ENCODE results near the gene FBXW5. TPM values are rescaled to one million over a fixed set of nuclear protein-coding genes. Genes with fewer than 3 reads are reported as not detected.

The FBXW5 gene
- total and polyA plus RNA-seq, 2 donors (not counting 3 experiments of a cell fraction or from before 2014, with no cell fraction given) = 97.3 to 151 TPM

GRCh38 chr9:136988872-136989271 is 44.3 kb upstream of the FBXW5 start:
- Histone ChIP-seq H3K4me1 (ENCODE audit: control insufficient read depth, extremely low read depth, insufficient read depth, low read length) (peaks cover 7% of the 10 kb centered on the region), H3K27me3 (ENCODE audit: control insufficient read depth in 2 of 2, insufficient read depth in 2 of 2, low read length in 2 of 2) (peaks cover 3 to 10% of the 10 kb centered on the region in 2 experiments), H2AFZ (ENCODE audit: low read depth, low read length) (no peak overlapping the region), H3K36me3 (ENCODE audit: control insufficient read depth in 2 of 2, extremely low read depth in 1 of 2, insufficient read depth in 2 of 2, low read length in 2 of 2) (no peaks in the 10 kb centered on the region), H3K9me3 (replicated peaks; ENCODE audit: control insufficient read depth, insufficient read depth, low read length) (no peaks in the 10 kb centered on the region), H3K9ac (replicated peaks; ENCODE audit: extremely low read depth, insufficient read depth, low read length) (no peak overlapping the region), H3K27ac (ENCODE audit: insufficient read depth, low read depth, low read length) (no peak overlapping the region), H3K79me2 (ENCODE audit: control insufficient read depth, insufficient read depth, low read length) (peaks cover 9% of the 10 kb centered on the region), H3K4me3 (replicated peaks in 1 of 3; ENCODE audit: insufficient read depth in 1 of 3, low read depth in 1 of 3, low read length in 3 of 3) (no peak overlapping the region), H4K20me1 (replicated peaks; ENCODE audit: control insufficient read depth, extremely low read depth, insufficient read depth, low read length) (no peaks in the 10 kb centered on the region), H3K4me2 (ENCODE audit: insufficient read depth, low read length) (no peak overlapping the region), H3K9me1 (replicated peaks; ENCODE audit: control insufficient read depth, extremely low read depth, insufficient read depth, low read length) (no peaks in the 10 kb centered on the region)
- no peak for TF ChIP-seq POLR2A (IDR thresholded peaks at IDR 0.05; ENCODE audit: low read depth, low read length)
- TF ChIP-seq FOS (IDR thresholded peaks at IDR 0.05; ENCODE audit: borderline replicate concordance, insufficient read depth, low read length) = no peak
- TF ChIP-seq, protein P1, sequence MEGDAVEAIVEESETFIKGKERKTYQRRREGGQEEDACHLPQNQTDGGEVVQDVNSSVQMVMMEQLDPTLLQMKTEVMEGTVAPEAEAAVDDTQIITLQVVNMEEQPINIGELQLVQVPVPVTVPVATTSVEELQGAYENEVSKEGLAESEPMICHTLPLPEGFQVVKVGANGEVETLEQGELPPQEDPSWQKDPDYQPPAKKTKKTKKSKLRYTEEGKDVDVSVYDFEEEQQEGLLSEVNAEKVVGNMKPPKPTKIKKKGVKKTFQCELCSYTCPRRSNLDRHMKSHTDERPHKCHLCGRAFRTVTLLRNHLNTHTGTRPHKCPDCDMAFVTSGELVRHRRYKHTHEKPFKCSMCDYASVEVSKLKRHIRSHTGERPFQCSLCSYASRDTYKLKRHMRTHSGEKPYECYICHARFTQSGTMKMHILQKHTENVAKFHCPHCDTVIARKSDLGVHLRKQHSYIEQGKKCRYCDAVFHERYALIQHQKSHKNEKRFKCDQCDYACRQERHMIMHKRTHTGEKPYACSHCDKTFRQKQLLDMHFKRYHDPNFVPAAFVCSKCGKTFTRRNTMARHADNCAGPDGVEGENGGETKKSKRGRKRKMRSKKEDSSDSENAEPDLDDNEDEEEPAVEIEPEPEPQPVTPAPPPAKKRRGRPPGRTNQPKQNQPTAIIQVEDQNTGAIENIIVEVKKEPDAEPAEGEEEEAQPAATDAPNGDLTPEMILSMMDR (IDR thresholded peaks at IDR 0.05; ENCODE audit: extremely low read depth in 1 of 2, insufficient read depth in 1 of 2, low read depth in 1 of 2, low read length in 2 of 2) = no peak
- TF ChIP-seq EZH2 (IDR thresholded peaks at IDR 0.05; ENCODE audit: borderline replicate concordance, low read depth, low read length, severe bottlenecking) = no peak
- TF ChIP-seq JUN (IDR thresholded peaks at IDR 0.05; ENCODE audit: borderline replicate concordance, insufficient read depth, insufficient read length, low read depth) = no peak
- no peak for TF ChIP-seq GATA2 (IDR thresholded peaks at IDR 0.05; ENCODE audit: insufficient read depth, insufficient read length, low read depth, low read length)
- no peak for TF ChIP-seq POLR2AphosphoS5 (IDR thresholded peaks at IDR 0.05; ENCODE audit: insufficient read depth, low read depth, low read length)
- TF ChIP-seq, protein P2, sequence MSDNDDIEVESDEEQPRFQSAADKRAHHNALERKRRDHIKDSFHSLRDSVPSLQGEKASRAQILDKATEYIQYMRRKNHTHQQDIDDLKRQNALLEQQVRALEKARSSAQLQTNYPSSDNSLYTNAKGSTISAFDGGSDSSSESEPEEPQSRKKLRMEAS (IDR thresholded peaks at IDR 0.05; ENCODE audit: insufficient read depth, insufficient read length) = no peak
- no peak for TF ChIP-seq MYC (IDR thresholded peaks at IDR 0.05; ENCODE audit: low read depth, low read length)
- dilution Hi-C loops (cut with MboI; ENCODE audit: extremely low pct_ligation_motif_present, low sequenced_read_pairs) (no loop called here), intact Hi-C loops (cut with micrococcal nuclease) (no loop called here)
- DNase-seq (ENCODE audit: low read depth, low spot score) (no peak), FAIRE-seq (no peak)
- CTCF ChIA-PET = no interaction called here
- POLR2A ChIA-PET = no interaction called here
- BruUV-seq (replicated peaks) = no TSS peak

All from endothelial cell of umbilical vein (primary cell).